ENCODE results near the gene FAM181B. TPM values are rescaled to one million over a fixed set of nuclear protein-coding genes. Genes with fewer than 3 reads are reported as not detected.

The FAM181B gene
- total and polyA plus RNA-seq, 2 experiments from 2014 or later: 0.60 to 1.4 TPM

DNA sequence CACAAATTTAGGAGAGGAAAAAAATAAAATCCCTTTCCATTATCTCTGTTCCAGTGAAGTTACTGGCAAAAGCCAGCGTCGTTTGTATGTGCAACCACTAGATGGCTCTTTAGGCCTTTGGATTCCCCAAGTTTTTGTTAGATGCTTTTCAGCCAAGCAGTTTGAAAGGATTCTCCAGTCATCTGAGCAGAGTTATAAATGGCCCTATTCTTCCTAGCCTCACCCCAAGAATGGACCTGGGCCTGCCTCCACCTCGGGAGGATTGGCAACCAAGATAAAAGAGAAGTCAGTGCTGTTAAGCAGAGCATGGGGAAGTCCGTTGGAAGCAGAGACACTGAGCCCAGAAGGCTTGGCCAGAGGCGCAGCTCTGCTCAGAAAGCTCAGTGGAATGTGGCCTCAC lies 15.4 kb downstream of the FAM181B start:
- H3K27ac ChIP-seq: no peak overlapping the region

GRCh38 chr11:82714346-82715174 lies 19.1 kb downstream of the FAM181B start:
- Histone ChIP-seq H3K27ac (no peak overlapping the region), H3K4me3 (no peak overlapping the region), H3K4me1 (ENCODE audit: low read depth) (no peaks in the 10 kb centered on the region), H3K27me3 (peaks cover 15% of the 10 kb centered on the region), H3K36me3 (no peaks in the 10 kb centered on the region), H3K9me3 (ENCODE audit: low read depth) (no peaks in the 10 kb centered on the region)
- TF ChIP-seq, protein P1, sequence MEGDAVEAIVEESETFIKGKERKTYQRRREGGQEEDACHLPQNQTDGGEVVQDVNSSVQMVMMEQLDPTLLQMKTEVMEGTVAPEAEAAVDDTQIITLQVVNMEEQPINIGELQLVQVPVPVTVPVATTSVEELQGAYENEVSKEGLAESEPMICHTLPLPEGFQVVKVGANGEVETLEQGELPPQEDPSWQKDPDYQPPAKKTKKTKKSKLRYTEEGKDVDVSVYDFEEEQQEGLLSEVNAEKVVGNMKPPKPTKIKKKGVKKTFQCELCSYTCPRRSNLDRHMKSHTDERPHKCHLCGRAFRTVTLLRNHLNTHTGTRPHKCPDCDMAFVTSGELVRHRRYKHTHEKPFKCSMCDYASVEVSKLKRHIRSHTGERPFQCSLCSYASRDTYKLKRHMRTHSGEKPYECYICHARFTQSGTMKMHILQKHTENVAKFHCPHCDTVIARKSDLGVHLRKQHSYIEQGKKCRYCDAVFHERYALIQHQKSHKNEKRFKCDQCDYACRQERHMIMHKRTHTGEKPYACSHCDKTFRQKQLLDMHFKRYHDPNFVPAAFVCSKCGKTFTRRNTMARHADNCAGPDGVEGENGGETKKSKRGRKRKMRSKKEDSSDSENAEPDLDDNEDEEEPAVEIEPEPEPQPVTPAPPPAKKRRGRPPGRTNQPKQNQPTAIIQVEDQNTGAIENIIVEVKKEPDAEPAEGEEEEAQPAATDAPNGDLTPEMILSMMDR (IDR thresholded peaks at IDR 0.05; ENCODE audit: low read depth, low read length): no peak
- peak in 1 of 2 donors; percentile 10 for DNase-seq (ENCODE audit: low read depth in 1 of 2, low spot score in 1 of 2)

More for the DNA sequence above, 15.4 kb downstream of the FAM181B start:
- no peaks in the 10 kb centered on the region for H3K9me3 ChIP-seq (ENCODE audit: low read depth)
- H3K4me3 ChIP-seq: no peak overlapping the region
- H3K36me3 ChIP-seq: no peaks in the 10 kb centered on the region
- TF ChIP-seq, protein P1 (IDR thresholded peaks at IDR 0.05; ENCODE audit: low read depth, low read length): peak; percentile 87
- H3K4me1 ChIP-seq (ENCODE audit: low read depth): no peaks in the 10 kb centered on the region
- DNase-seq (ENCODE audit: low read depth in 1 of 2, low spot score in 1 of 2): peak; percentile 60 to 70
- peaks cover 2% of the 10 kb centered on the region for H3K27me3 ChIP-seq

DNA sequence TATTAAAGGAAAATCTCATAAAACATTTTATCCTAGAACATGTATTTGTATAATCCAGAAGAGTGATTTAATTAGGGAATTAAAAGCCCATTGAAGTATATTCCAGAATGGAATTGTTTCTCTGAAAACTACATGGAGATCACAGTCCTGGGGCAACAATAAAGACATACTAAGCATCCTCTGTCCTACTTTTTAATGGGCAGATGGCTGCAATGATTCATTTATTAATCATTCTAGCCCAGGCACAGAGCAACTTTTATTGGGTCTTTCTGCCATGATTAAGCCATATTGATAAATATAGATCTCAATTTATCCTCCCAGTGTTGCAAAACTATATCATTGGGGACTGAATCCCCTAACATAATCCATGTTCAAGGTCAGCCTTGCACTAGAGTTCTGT lies 22.0 kb downstream of the FAM181B start:
- TF ChIP-seq, protein P1 (IDR thresholded peaks at IDR 0.05; ENCODE audit: low read depth, low read length): no peak
- H3K4me1 ChIP-seq (ENCODE audit: low read depth): no peaks in the 10 kb centered on the region
- H3K36me3 ChIP-seq: no peaks in the 10 kb centered on the region
- no peak for DNase-seq (ENCODE audit: low read depth in 1 of 2, low spot score in 1 of 2)
- no peak overlapping the region for H3K4me3 ChIP-seq
- H3K27me3 ChIP-seq: peaks cover 15% of the 10 kb centered on the region
- H3K27ac ChIP-seq: no peak overlapping the region
- H3K9me3 ChIP-seq (ENCODE audit: low read depth): no peaks in the 10 kb centered on the region

DNA sequence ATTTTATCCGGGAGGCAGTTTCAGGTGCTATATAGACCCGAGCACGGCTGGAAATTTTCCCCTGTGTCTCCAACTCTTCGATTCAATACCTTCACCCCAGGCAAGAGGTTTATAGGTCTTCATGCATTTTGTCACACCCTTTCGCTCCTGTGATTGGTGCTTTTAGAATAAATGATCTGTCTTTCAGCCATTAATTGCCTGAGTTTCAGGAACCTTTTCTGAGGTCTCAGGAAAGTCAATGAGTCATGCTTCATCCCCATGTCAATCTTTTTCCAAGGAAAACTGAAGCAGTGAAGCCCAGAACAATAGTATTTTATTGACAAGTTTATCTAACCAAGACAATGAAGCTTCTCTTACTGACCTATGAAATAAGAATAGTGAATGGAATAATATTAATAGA lies 29.9 kb downstream of the FAM181B start:
- TF ChIP-seq, protein P1 (IDR thresholded peaks at IDR 0.05; ENCODE audit: low read depth, low read length): no peak
- Histone ChIP-seq H3K36me3 (no peaks in the 10 kb centered on the region), H3K27ac (no peak overlapping the region), H3K4me3 (no peak overlapping the region), H3K27me3 (no peaks in the 10 kb centered on the region), H3K9me3 (ENCODE audit: low read depth) (no peaks in the 10 kb centered on the region), H3K4me1 (ENCODE audit: low read depth) (no peaks in the 10 kb centered on the region)
- DNase-seq (ENCODE audit: low read depth in 1 of 2, low spot score in 1 of 2): no peak

- Histone ChIP-seq H3K27me3 (no peaks in the 10 kb centered on the region), H3K4me3 (no peak overlapping the region), H3K4me1 (ENCODE audit: low read depth) (no peaks in the 10 kb centered on the region), H3K9me3 (ENCODE audit: low read depth) (no peaks in the 10 kb centered on the region), H3K27ac (no peak overlapping the region), H3K36me3 (no peaks in the 10 kb centered on the region)
- TF ChIP-seq, protein P1 (IDR thresholded peaks at IDR 0.05; ENCODE audit: low read depth, low read length): no peak
- DNase-seq (ENCODE audit: low read depth in 1 of 2, low spot score in 1 of 2): no peak
These were observed 30.4 kb downstream of the FAM181B start for GRCh38 chr11:82703226-82703625.

All from cardiac muscle cell (in vitro differentiated cells and primary cell).